ENCODE measurements around the gene ACVR1C.
"Not testable (repeated sequence)": the region's sequence is repeated elsewhere in the genome, so short reads cannot be mapped to it uniquely, and the experiment has no call there.

ACVR1C gene

GRCh38 chr2:157574165-157574564 is 54.5 kb downstream of the ACVR1C start:
- no peak for DNase-seq (ENCODE audit: low read depth in 2 of 2)

GRCh38 chr2:157572725-157573124 is 55.9 kb downstream of the ACVR1C start:
- no peak for DNase-seq (ENCODE audit: low read depth in 2 of 2)

GRCh38 chr2:157566623-157567022 is 62.0 kb downstream of the ACVR1C start:
- DNase-seq (ENCODE audit: low read depth in 2 of 2): not testable (repeated sequence)

GRCh38 chr2:157566113-157566512 is 62.6 kb downstream of the ACVR1C start:
- not testable (repeated sequence) for DNase-seq (ENCODE audit: low read depth in 2 of 2)

GRCh38 chr2:157565550-157565949 is 63.1 kb downstream of the ACVR1C start:
- DNase-seq (ENCODE audit: low read depth in 2 of 2): no peak

- no peak for DNase-seq (ENCODE audit: low read depth in 2 of 2)
Measured at GRCh38 chr2:157559890-157560289, 68.8 kb downstream of the ACVR1C start.

GRCh38 chr2:157559461-157559860 is 69.2 kb downstream of the ACVR1C start:
- no peak for DNase-seq (ENCODE audit: low read depth in 2 of 2)

- DNase-seq (ENCODE audit: low read depth in 2 of 2): no peak
Measured at GRCh38 chr2:157559061-157559460, 69.6 kb downstream of the ACVR1C start.

- DNase-seq (ENCODE audit: low read depth in 2 of 2): no peak
Measured at GRCh38 chr2:157557770-157558169, 70.9 kb downstream of the ACVR1C start.

- no peak for DNase-seq (ENCODE audit: low read depth in 2 of 2)
Measured at GRCh38 chr2:157540102-157540501, 88.6 kb downstream of the ACVR1C start.

- DNase-seq (ENCODE audit: low read depth in 2 of 2): no peak
Measured at GRCh38 chr2:157538064-157538463, 90.6 kb downstream of the ACVR1C start.

- no peak for DNase-seq (ENCODE audit: low read depth in 2 of 2)
Measured at GRCh38 chr2:157536815-157537214, 91.8 kb downstream of the ACVR1C start.

- DNase-seq (ENCODE audit: low read depth in 2 of 2): no peak
Measured at GRCh38 chr2:157528963-157529751, 99.5 kb downstream of the ACVR1C start.

GRCh38 chr2:157526070-157526469 is 102.6 kb downstream of the ACVR1C start:
- no peak for DNase-seq (ENCODE audit: low read depth in 2 of 2)

GRCh38 chr2:157523270-157524247 is 105.1 kb downstream of the ACVR1C start:
- no peak for DNase-seq (ENCODE audit: low read depth in 2 of 2)

- not testable (repeated sequence) for DNase-seq (ENCODE audit: low read depth in 2 of 2)
Measured at GRCh38 chr2:157514966-157515365, 113.7 kb downstream of the ACVR1C start.

- no peak for DNase-seq (ENCODE audit: low read depth in 2 of 2)
Measured at GRCh38 chr2:157509744-157510143, 118.9 kb downstream of the ACVR1C start.

- DNase-seq (ENCODE audit: low read depth in 2 of 2): no peak
Measured at GRCh38 chr2:157508676-157509075, 120.0 kb downstream of the ACVR1C start.

- no peak for DNase-seq (ENCODE audit: low read depth in 2 of 2)
Measured at GRCh38 chr2:157506586-157506985, 122.1 kb downstream of the ACVR1C start.

- DNase-seq (ENCODE audit: low read depth in 2 of 2): no peak
Measured at GRCh38 chr2:157504623-157505022, 124.0 kb downstream of the ACVR1C start.

GRCh38 chr2:157501026-157501425 is 127.6 kb downstream of the ACVR1C start:
- no peak for DNase-seq (ENCODE audit: low read depth in 2 of 2)

GRCh38 chr2:157500334-157500733 is 128.3 kb downstream of the ACVR1C start:
- no peak for DNase-seq (ENCODE audit: low read depth in 2 of 2)

- DNase-seq (ENCODE audit: low read depth in 2 of 2): no peak
Measured at GRCh38 chr2:157498483-157498882, 130.2 kb downstream of the ACVR1C start.
